Stomach (tissue), 9 donors: ENCODE measurements around the gene GNL3. TPM values are rescaled to one million over a fixed set of nuclear protein-coding genes. Genes with fewer than 3 reads are reported as not detected.

Experiments
- DNase-seq, 2 donors: peaks; one replicate each; pipeline versions ENCODE4 v3.0.0 to v3.0.0-alpha.2; 2013 to 2019
- H3K27ac ChIP-seq, 5 donors: fragments of 200-600 bp in 4 of 5; sonication (generic) in 4 of 5; one replicate each; pipeline ENCODE4 v1.5.1; 2013 to 2019; ENCODE audit warnings: mild to moderate bottlenecking in 1 of 5, moderate library complexity in 1 of 5
- H3K27me3 ChIP-seq, 3 donors: fragments of 200-600 bp; sonication (generic); one replicate each; pipeline ENCODE4 v1.5.1; 2017 to 2019; ENCODE audit warnings: mixed run types in 1 of 3
- H3K36me3 ChIP-seq, 4 donors: fragments of 200-600 bp; sonication (generic); 1 replicate in 3 of 4; 2 replicates in 1 of 4; pipeline ENCODE4 v1.5.1; 2016 to 2019
- H3K4me1 ChIP-seq, 4 donors: fragments of 200-600 bp; sonication (generic); one replicate each; pipeline ENCODE4 v1.5.1; 2016 to 2019
- H3K4me3 ChIP-seq, 4 donors: fragments of 200-600 bp; sonication (generic) in 3 of 4; one replicate each; pipeline ENCODE4 v1.5.1; 2016 to 2019; ENCODE audit warnings: mild to moderate bottlenecking in 1 of 4
- H3K9me3 ChIP-seq, 4 donors: fragments of 200-600 bp; sonication (generic); one replicate each; pipeline ENCODE4 v1.5.1; 2016 to 2019
- CTCF ChIP-seq, 7 experiments: fragments of 450-650 bp in 4 of 7; fragments of 200-600 bp in 3 of 7; sonication (generic) in 3 of 7; IDR thresholded peaks; one replicate each; pipeline ENCODE4 v1.5.1; 2016 to 2019; ENCODE audit warnings: antibody characterized with exemption in 7 of 7, control low read depth in 2 of 7, mild to moderate bottlenecking in 1 of 7
- EP300 ChIP-seq: sonication (generic); formaldehyde crosslinking; IDR thresholded peaks from one replicate; pipeline ENCODE4 v1.6.1; 2017; ENCODE audit warnings: antibody characterized with exemption
- POLR2A ChIP-seq, 4 donors: fragments of 450-650 bp; IDR thresholded peaks; one replicate each; pipeline ENCODE4 v1.6.1; 2016; ENCODE audit warnings: antibody characterized with exemption in 4 of 4, control low read depth in 2 of 4, mild to moderate bottlenecking in 1 of 4, moderate library complexity in 1 of 4
- POLR2AphosphoS5 ChIP-seq, 3 donors: sonication (generic); formaldehyde crosslinking; IDR thresholded peaks; one replicate each; pipeline ENCODE4 v1.6.1; 2016; ENCODE audit warnings: antibody characterized with exemption in 3 of 3
- WGBS, 5 donors: extraction: QIAGEN DNeasy Blood & Tissue Kit in 3 of 5; methylation state at CpG; one replicate each; pipeline versions ENCODE4 v1.1.5 to v1.1.7; 2013 to 2018; 5-methylcytosine and 5-hydroxymethylcytosine counted together
- intact Hi-C: fragments of 100-400 bp; cut with DNase I; formaldehyde crosslinking; loops from one replicate; pipeline ENCODE4 v1.15.1; 2023; ENCODE audit warnings: low total_unique reads
- polyA plus RNA-seq, 3 donors: library from polyadenylated mRNA; stranded (reverse); fragments of 200-250 nt; gene quantifications; one replicate each; pipeline ENCODE4 v1.2.3, GENCODE V29; 2013
- total RNA-seq, 5 donors: library from RNA; depleted of rRNA; stranded (reverse); fragments of >200 nt; gene quantifications; one replicate each; pipeline versions ENCODE4 v1.1.0 to v1.2.3, GENCODE V29; 2014 to 2016
- donor health status: healthy with polysubstance abuse.
- donor health status: Bipolar disorder and iron deficiency.
- donor health status: healthy.

The GNL3 gene
- total and polyA plus RNA-seq, 8 donors, result 5.8 to 114 (median 62.2) TPM

- H3K36me3 ChIP-seq, result peaks cover 6 to 27% (median 21%) of the 10 kb centered on the region in 4 donors
- intact Hi-C loops, result no loop called here
- peak overlapping the region; percentile 85 to 96 (median 94) for H3K4me3 ChIP-seq
- peaks cover 11 to 54% (median 45%) of the 10 kb centered on the region in 4 donors for H3K4me1 ChIP-seq
- 1 to 9% (median 2%) methylated on average over 9 to 22 of the region's 22 CpGs for WGBS, 5 donors
- TF ChIP-seq CTCF (IDR thresholded peaks at IDR 0.05), result no peak
- no peaks in the 10 kb centered on the region for H3K27me3 ChIP-seq
- no peaks in the 10 kb centered on the region for H3K9me3 ChIP-seq
- peak overlapping the region; percentile 85 to 95 (median 92) for H3K27ac ChIP-seq
- DNase-seq, result peak in 1 of 2 donors; percentile 63
Measured at GRCh38 chr3:52704611-52705437, 19.0 kb downstream of the GNL3 start.

- 1% methylated on average over 12 to 25 of the region's 25 CpGs for WGBS, 5 donors
- intact Hi-C loops, result no loop called here
- H3K27ac ChIP-seq, result peak overlapping the region; percentile 85 to 95 (median 92)
Measured at GRCh38 chr3:52705438-52705687, 19.5 kb downstream of the GNL3 start.

DNA sequence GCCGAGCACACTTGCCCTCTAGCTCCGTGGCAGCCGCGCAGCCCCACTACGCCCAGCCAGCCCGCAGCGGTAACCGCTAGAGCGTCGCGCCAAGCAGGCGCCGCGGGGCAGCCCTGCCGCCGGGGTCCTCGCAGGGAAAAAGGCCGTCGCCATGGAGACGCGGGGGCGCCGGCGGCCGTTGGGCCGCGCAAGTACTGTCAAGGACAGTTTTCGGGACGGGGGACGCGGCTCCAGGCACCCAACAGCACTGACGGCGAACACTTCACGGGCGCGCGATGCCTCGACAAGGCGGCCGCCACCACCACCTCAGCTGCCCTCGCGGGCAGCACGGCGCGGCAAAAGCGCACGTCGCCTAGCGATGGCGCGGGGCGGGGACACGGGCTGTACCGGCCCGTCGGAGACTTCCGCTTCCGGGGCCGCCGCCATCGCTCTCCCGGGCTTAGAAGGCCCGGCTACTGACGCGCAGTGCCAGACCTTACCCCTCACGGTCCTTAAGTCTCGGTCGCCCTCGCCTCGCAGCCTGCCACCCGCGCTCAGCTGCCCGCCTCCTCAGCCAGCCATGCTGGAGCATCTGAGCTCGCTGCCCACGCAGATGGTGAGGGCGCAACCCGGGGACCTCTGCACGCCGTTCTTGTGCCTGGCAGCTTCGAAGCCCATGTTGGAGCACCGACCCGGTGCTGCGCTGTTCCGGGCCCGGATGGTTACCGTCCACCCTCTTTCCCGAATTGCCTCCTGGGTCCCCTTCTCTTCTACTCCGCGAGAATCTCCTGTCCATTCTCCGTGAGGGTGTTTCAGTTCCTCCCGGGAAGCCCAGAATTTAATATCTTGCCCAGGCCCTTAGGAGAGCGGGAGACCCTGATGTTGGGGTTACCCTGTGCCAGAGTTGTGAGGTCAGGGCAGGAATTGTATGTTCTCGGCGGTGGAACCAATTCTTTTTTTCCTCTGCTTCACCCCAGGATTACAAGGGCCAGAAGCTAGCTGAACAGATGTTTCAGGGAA, 20.2 kb downstream of the GNL3 start, which contains the start of the genes GLT8D1 and SPCS1:
TSS of gene GLT8D1 (minus strand) at position 104 of the 999 bp plus-strand sequence. CDS start 5,331 bp downstream, outside the sequence.
TSS of gene SPCS1 (plus strand) at position 419 of the 999 bp plus-strand sequence. CDS start at position 560, 141 bp downstream.
- intact Hi-C loops, result no loop called here
- 0 to 1% (median 0%) methylated on average over 21 to 94 of the region's 94 CpGs for WGBS, 5 donors
- H3K4me3 ChIP-seq, result peak within 1 kb of the TSS; percentile 85 to 96 (median 94)
- H3K4me1 ChIP-seq, result peaks cover 11 to 54% (median 45%) of the 10 kb centered on the region in 4 donors
- peak within 1 kb of the TSS; percentile 85 to 95 (median 92) for H3K27ac ChIP-seq
- no peaks in the 10 kb centered on the region for H3K27me3 ChIP-seq
- TF ChIP-seq POLR2A (IDR thresholded peaks at IDR 0.05), result peak in 1 of 4 donors; percentile 46
- peak; percentile 65 to 89 (median 83) for TF ChIP-seq POLR2AphosphoS5 (IDR thresholded peaks at IDR 0.05)
- TF ChIP-seq CTCF (IDR thresholded peaks at IDR 0.05), result no peak
- no peak for TF ChIP-seq EP300
- DNase-seq, result peak; percentile 82 to 97
- no peaks in the 10 kb centered on the region for H3K9me3 ChIP-seq
- H3K36me3 ChIP-seq, result peaks cover 7 to 32% (median 21%) of the 10 kb centered on the region in 4 donors

More at GRCh38 chr3:52705438-52705687, 19.5 kb downstream of the GNL3 start:
- no peak for DNase-seq
- Histone ChIP-seq H3K36me3 (peaks cover 7 to 29% (median 19%) of the 10 kb centered on the region in 4 donors), H3K27me3 (no peaks in the 10 kb centered on the region), H3K4me1 (peaks cover 11 to 54% (median 45%) of the 10 kb centered on the region in 4 donors), H3K4me3 (peak overlapping the region; percentile 85 to 96 (median 94)), H3K9me3 (no peaks in the 10 kb centered on the region)
- TF ChIP-seq CTCF (IDR thresholded peaks at IDR 0.05) (no peak), EP300 (no peak), POLR2A (IDR thresholded peaks at IDR 0.05) (peak in 1 of 4 donors; percentile 6), POLR2AphosphoS5 (IDR thresholded peaks at IDR 0.05) (no peak)

DNA sequence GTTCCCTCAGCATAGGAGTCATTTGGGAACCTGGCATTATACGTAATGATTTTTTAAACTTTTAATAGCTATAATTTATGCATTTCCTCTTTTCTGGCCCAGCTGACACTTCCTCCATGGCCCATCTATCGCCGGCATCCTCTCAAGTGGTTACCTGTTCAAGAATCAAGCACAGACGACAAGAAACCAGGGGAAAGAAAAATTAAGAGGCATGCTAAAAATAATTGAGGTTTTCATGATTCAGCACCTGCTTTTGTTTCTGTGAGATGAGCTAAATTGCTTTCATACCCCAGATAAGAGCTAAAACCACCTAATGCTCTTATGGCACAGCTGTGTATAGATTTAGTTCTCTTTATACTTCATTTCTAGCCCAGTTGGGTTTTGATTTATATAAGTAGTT, 21.8 kb downstream of the GNL3 start:
- peaks cover 11 to 46% (median 41%) of the 10 kb centered on the region in 4 donors for H3K4me1 ChIP-seq
- DNase-seq, result no peak
- H3K27ac ChIP-seq, result peak overlapping the region in 2 of 5 donors; percentile 92 to 95
- peak overlapping the region in 3 of 4 donors; percentile 93 to 96 (median 94) for H3K4me3 ChIP-seq
- WGBS, 5 donors, result 64 to 78% (median 75%) methylated on average over 4 of the region's 4 CpGs
- TF ChIP-seq POLR2A (IDR thresholded peaks at IDR 0.05) (no peak), EP300 (no peak), CTCF (IDR thresholded peaks at IDR 0.05) (no peak), POLR2AphosphoS5 (IDR thresholded peaks at IDR 0.05) (no peak)
- intact Hi-C loops, result no loop called here
- no peaks in the 10 kb centered on the region for H3K27me3 ChIP-seq
- no peaks in the 10 kb centered on the region for H3K9me3 ChIP-seq
- H3K36me3 ChIP-seq, result peaks cover 7 to 39% (median 30%) of the 10 kb centered on the region in 4 donors
